ENCODE measurements around the gene RSBN1L.

RSBN1L gene

GRCh38 chr7:77794000-77794399, 97.7 kb downstream of the RSBN1L start:
- Histone ChIP-seq H3K9ac (ENCODE audit: low read length) (no peak overlapping the region), H3K4me1 (ENCODE audit: control insufficient read depth, insufficient read depth, low read length) (peaks cover 13% of the 10 kb centered on the region), H3K27me3 (ENCODE audit: control insufficient read depth, insufficient read depth, low read length) (no peaks in the 10 kb centered on the region), H3K4me3 (ENCODE audit: low read depth, low read length) (no peak overlapping the region), H3K9me3 (ENCODE audit: control insufficient read depth, insufficient read depth, low read depth, low read length) (no peaks in the 10 kb centered on the region), H3K27ac (ENCODE audit: low read depth, low read length) (no peak overlapping the region), H3K36me3 (ENCODE audit: control insufficient read depth, insufficient read depth, low read length) (peaks cover 7% of the 10 kb centered on the region)

GRCh38 chr7:77796109-77796508, 99.8 kb downstream of the RSBN1L start:
- Histone ChIP-seq H3K4me1 (ENCODE audit: control insufficient read depth, insufficient read depth, low read length) (peaks cover 22% of the 10 kb centered on the region), H3K27me3 (ENCODE audit: control insufficient read depth, insufficient read depth, low read length) (no peaks in the 10 kb centered on the region), H3K9me3 (ENCODE audit: control insufficient read depth, insufficient read depth, low read depth, low read length) (no peaks in the 10 kb centered on the region), H3K9ac (ENCODE audit: low read length) (no peak overlapping the region), H3K4me3 (ENCODE audit: low read depth, low read length) (no peak overlapping the region), H3K27ac (ENCODE audit: low read depth, low read length) (no peak overlapping the region), H3K36me3 (ENCODE audit: control insufficient read depth, insufficient read depth, low read length) (peaks cover 7% of the 10 kb centered on the region)

DNA sequence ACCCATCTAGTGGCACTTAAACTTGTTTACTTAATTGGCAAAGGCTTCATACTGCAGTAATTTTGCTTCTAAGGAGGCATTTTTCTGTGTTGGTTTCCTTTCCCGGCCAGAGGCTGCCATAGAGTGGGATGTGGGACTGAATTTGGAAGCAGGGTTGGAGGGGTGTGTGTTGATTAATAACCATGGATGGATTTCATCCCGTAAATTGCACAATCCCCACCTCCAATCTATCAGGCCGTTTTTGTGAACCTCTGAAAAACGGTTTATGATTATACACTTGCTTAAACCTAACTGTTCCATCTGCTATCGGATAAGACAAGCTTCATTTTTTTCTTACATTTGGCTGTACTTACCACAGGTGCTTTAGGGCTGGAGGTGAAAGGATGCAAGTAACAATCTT, 100.7 kb downstream of the RSBN1L start:
- Histone ChIP-seq H3K36me3 (ENCODE audit: control insufficient read depth, insufficient read depth, low read length) (peaks cover 7% of the 10 kb centered on the region), H3K9ac (ENCODE audit: low read length) (no peak overlapping the region), H3K27ac (ENCODE audit: low read depth, low read length) (no peak overlapping the region), H3K4me3 (ENCODE audit: low read depth, low read length) (peak overlapping the region; percentile 95), H3K27me3 (ENCODE audit: control insufficient read depth, insufficient read depth, low read length) (no peaks in the 10 kb centered on the region), H3K4me1 (ENCODE audit: control insufficient read depth, insufficient read depth, low read length) (peaks cover 18% of the 10 kb centered on the region), H3K9me3 (ENCODE audit: control insufficient read depth, insufficient read depth, low read depth, low read length) (no peaks in the 10 kb centered on the region)

DNA sequence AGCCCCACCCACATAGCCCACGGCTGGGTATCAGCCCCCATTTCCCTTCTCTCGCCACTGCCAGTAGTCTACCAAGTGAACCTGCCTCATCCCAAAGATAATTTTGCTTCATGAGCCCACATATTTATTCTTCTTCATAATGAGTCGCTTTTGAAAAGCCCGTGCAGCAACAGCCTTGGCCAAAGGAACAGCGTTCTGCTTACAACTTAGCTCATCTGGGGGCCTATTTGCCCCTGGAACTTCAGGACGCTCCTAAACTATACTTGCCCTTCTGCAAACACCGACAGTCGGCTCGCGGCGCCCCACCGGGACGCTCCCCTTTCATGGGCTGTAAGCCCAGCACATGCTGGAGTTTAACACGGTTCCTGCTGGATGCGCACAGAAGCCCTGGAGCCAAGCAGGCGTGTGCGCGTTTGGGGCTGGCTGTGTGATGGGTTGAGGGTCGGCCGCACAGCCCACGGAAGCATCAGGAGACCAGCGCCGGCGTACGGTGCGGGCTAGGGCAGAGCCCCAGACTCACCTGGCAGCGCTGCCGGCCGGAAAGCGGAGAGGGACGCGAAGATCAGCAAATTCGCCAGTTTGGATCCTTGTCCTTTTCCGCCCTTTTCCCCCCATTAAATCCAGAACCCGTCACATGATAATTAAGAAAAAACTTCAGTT, 101.6 kb downstream of the RSBN1L start:
- peaks cover 18% of the 10 kb centered on the region for H3K4me1 ChIP-seq (ENCODE audit: control insufficient read depth, insufficient read depth, low read length)
- peak overlapping the region; percentile 95 for H3K4me3 ChIP-seq (ENCODE audit: low read depth, low read length)
- no peaks in the 10 kb centered on the region for H3K9me3 ChIP-seq (ENCODE audit: control insufficient read depth, insufficient read depth, low read depth, low read length)
- H3K27ac ChIP-seq (ENCODE audit: low read depth, low read length): peak overlapping the region; percentile 49; the same call in 1 of the 2 replicates
- H3K9ac ChIP-seq (ENCODE audit: low read length): peak overlapping the region; percentile 89
- H3K27me3 ChIP-seq (ENCODE audit: control insufficient read depth, insufficient read depth, low read length): no peaks in the 10 kb centered on the region
- peaks cover 7% of the 10 kb centered on the region for H3K36me3 ChIP-seq (ENCODE audit: control insufficient read depth, insufficient read depth, low read length)

GRCh38 chr7:77798394-77799077, 102.3 kb downstream of the RSBN1L start, which contains the start of the genes PHTF2 and TMEM60:
TSS of gene PHTF2 (plus strand) at chr7:77798773.
TSS of gene TMEM60 (minus strand) at chr7:77798434. CDS start at chr7:77794373, 4,061 bp downstream.
- H3K36me3 ChIP-seq (ENCODE audit: control insufficient read depth, insufficient read depth, low read length): peaks cover 7% of the 10 kb centered on the region
- peak within 1 kb of the TSS; percentile 95 for H3K4me3 ChIP-seq (ENCODE audit: low read depth, low read length)
- H3K4me1 ChIP-seq (ENCODE audit: control insufficient read depth, insufficient read depth, low read length): peaks cover 18% of the 10 kb centered on the region
- H3K9me3 ChIP-seq (ENCODE audit: control insufficient read depth, insufficient read depth, low read depth, low read length): no peaks in the 10 kb centered on the region
- peak within 1 kb of the TSS; percentile 49; the same call in 1 of the 2 replicates for H3K27ac ChIP-seq (ENCODE audit: low read depth, low read length)
- H3K27me3 ChIP-seq (ENCODE audit: control insufficient read depth, insufficient read depth, low read length): no peaks in the 10 kb centered on the region
- peak within 1 kb of the TSS; percentile 89 for H3K9ac ChIP-seq (ENCODE audit: low read length)

DNA sequence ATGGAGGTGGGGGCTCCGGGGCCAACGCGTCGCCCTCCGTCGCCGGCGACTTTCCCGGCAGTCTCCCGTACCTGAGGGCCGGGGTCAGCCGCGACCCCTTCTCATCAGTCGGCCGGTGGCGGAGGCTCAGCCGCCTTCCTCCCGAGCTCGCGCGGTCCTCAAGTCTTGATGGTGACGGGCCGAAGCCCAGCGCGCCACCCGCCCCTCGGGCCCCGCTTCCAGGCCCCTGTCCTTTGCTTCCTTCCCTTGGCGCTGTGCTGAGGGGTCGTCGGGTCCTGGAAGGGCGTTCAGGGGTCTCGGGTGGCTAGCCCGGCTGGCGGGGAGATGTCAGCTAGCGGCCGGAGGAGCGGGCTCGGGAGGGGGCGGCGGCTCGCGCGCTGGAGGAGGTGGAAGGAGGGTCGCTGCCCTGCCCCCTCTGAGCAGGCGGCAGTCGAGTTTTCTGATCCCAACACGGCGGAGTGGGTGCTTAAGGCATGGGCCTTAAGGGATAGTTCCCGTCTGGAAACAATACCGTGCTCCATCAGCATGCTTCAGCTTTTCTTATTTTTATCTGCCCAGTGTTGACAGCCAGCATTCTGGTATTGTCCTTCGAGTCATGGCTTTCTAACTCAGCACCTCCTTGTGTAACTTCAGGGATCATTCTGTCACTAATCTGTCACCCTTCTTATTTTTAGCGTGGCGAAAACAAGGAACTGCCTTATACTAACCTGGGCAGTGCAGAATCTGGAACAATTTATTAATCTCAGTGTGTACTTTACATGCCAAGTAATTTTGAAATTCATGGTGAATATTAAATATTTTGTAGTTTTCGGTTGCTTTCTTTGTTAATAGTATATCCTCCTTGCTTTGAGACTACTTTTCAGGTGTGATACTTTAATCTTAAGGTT, 103.1 kb downstream of the RSBN1L start:
- Histone ChIP-seq H3K4me3 (ENCODE audit: low read depth, low read length) (peak overlapping the region; percentile 95), H3K36me3 (ENCODE audit: control insufficient read depth, insufficient read depth, low read length) (no peaks in the 10 kb centered on the region), H3K27ac (ENCODE audit: low read depth, low read length) (peak overlapping the region; percentile 37; the same call in 1 of the 2 replicates), H3K4me1 (ENCODE audit: control insufficient read depth, insufficient read depth, low read length) (peaks cover 18% of the 10 kb centered on the region), H3K9me3 (ENCODE audit: control insufficient read depth, insufficient read depth, low read depth, low read length) (no peaks in the 10 kb centered on the region), H3K9ac (ENCODE audit: low read length) (peak overlapping the region; percentile 89), H3K27me3 (ENCODE audit: control insufficient read depth, insufficient read depth, low read length) (no peaks in the 10 kb centered on the region)

DNA sequence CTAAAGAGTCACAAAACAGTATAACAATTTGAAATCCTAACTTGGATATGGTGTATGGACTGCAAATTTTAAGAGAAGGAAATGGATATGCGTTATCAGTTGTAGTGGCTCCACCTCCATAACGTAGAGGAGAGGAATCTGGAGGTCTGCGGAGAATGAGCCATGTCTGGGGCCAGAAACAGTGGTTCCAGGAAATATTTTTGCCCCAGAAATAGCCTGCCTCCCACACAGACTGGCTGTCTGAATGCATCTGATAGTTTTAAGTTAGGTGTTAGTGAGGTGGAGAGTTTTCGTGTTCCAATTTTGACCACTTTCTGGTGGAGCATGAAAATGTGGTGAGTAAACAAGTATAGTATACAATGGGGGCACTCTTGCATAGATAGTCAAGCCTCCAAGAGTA, 103.9 kb downstream of the RSBN1L start:
- no peaks in the 10 kb centered on the region for H3K27me3 ChIP-seq (ENCODE audit: control insufficient read depth, insufficient read depth, low read length)
- no peaks in the 10 kb centered on the region for H3K9me3 ChIP-seq (ENCODE audit: control insufficient read depth, insufficient read depth, low read depth, low read length)
- H3K4me1 ChIP-seq (ENCODE audit: control insufficient read depth, insufficient read depth, low read length): peaks cover 18% of the 10 kb centered on the region
- H3K27ac ChIP-seq (ENCODE audit: low read depth, low read length): no peak overlapping the region
- peak overlapping the region; percentile 95; the same call in 1 of the 2 replicates for H3K4me3 ChIP-seq (ENCODE audit: low read depth, low read length)
- H3K9ac ChIP-seq (ENCODE audit: low read length): no peak overlapping the region
- H3K36me3 ChIP-seq (ENCODE audit: control insufficient read depth, insufficient read depth, low read length): no peaks in the 10 kb centered on the region

DNA sequence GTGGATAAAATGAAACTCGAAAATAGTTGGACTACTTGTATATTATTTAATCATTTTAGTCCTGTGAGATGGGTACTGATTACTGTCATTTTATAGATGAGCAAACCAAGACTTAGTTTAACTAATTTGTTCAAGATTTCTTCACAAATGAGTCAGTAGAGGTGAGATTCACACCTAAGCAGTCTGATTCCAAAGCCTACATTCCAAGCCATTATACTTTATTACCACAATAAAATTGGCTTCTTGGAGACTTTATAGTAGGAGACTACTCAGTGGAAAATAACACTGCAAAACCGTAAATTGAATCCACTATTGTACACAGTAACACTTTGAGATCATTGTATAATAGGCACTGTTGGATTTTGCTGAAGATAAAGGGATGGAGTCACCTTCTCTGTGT, 104.5 kb downstream of the RSBN1L start:
- Histone ChIP-seq H3K4me1 (ENCODE audit: control insufficient read depth, insufficient read depth, low read length) (peaks cover 18% of the 10 kb centered on the region), H3K4me3 (ENCODE audit: low read depth, low read length) (no peak overlapping the region), H3K9ac (ENCODE audit: low read length) (no peak overlapping the region)

GRCh38 chr7:77802557-77803405, 106.5 kb downstream of the RSBN1L start:
- H3K9ac ChIP-seq (ENCODE audit: low read length): no peak overlapping the region
- H3K27ac ChIP-seq (ENCODE audit: low read depth, low read length): no peak overlapping the region
- peaks cover 5% of the 10 kb centered on the region; the same call in 1 of the 2 replicates for H3K9me3 ChIP-seq (ENCODE audit: control insufficient read depth, insufficient read depth, low read depth, low read length)
- H3K36me3 ChIP-seq (ENCODE audit: control insufficient read depth, insufficient read depth, low read length): no peaks in the 10 kb centered on the region
- H3K4me1 ChIP-seq (ENCODE audit: control insufficient read depth, insufficient read depth, low read length): peaks cover 8% of the 10 kb centered on the region; the same call in 1 of the 2 replicates
- no peaks in the 10 kb centered on the region for H3K27me3 ChIP-seq (ENCODE audit: control insufficient read depth, insufficient read depth, low read length)
- H3K4me3 ChIP-seq (ENCODE audit: low read depth, low read length): no peak overlapping the region

More for the DNA sequence above, 104.5 kb downstream of the RSBN1L start:
- Histone ChIP-seq H3K36me3 (ENCODE audit: control insufficient read depth, insufficient read depth, low read length) (no peaks in the 10 kb centered on the region), H3K27ac (ENCODE audit: low read depth, low read length) (no peak overlapping the region), H3K27me3 (ENCODE audit: control insufficient read depth, insufficient read depth, low read length) (no peaks in the 10 kb centered on the region), H3K9me3 (ENCODE audit: control insufficient read depth, insufficient read depth, low read depth, low read length) (no peaks in the 10 kb centered on the region)

GRCh38 chr7:77806425-77806824, 110.2 kb downstream of the RSBN1L start:
- Histone ChIP-seq H3K27ac (ENCODE audit: low read depth, low read length) (no peak overlapping the region), H3K36me3 (ENCODE audit: control insufficient read depth, insufficient read depth, low read length) (no peaks in the 10 kb centered on the region), H3K9ac (ENCODE audit: low read length) (no peak overlapping the region)

More at GRCh38 chr7:77806425-77806824, 110.2 kb downstream of the RSBN1L start:
- Histone ChIP-seq H3K9me3 (ENCODE audit: control insufficient read depth, insufficient read depth, low read depth, low read length) (peaks cover 5% of the 10 kb centered on the region; the same call in 1 of the 2 replicates), H3K4me1 (ENCODE audit: control insufficient read depth, insufficient read depth, low read length) (no peaks in the 10 kb centered on the region), H3K4me3 (ENCODE audit: low read depth, low read length) (no peak overlapping the region), H3K27me3 (ENCODE audit: control insufficient read depth, insufficient read depth, low read length) (no peaks in the 10 kb centered on the region)
